ENCODE measurements around the gene MGST1.

The MGST1 gene

DNA sequence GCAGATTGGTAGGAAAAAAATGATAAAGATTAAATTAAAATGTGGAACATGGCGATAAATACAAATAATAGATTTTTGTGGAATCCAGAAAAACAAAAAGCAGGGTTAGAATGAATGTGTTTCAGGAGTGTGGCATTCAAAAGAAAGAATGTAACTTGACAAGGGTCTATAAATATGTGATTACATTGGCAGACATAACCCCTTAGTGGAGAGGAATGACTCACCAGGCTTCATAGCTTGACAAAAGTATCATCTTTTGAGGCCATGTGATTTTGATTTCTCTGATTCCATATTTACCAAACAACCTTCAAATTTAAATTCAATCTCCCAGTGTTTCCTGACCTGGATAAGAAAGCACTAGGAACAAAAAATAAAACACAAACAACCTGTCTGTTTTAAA, 24.4 kb upstream of the MGST1 start:
- H3K27ac ChIP-seq, result no peak overlapping the region
- TF ChIP-seq, protein P1, sequence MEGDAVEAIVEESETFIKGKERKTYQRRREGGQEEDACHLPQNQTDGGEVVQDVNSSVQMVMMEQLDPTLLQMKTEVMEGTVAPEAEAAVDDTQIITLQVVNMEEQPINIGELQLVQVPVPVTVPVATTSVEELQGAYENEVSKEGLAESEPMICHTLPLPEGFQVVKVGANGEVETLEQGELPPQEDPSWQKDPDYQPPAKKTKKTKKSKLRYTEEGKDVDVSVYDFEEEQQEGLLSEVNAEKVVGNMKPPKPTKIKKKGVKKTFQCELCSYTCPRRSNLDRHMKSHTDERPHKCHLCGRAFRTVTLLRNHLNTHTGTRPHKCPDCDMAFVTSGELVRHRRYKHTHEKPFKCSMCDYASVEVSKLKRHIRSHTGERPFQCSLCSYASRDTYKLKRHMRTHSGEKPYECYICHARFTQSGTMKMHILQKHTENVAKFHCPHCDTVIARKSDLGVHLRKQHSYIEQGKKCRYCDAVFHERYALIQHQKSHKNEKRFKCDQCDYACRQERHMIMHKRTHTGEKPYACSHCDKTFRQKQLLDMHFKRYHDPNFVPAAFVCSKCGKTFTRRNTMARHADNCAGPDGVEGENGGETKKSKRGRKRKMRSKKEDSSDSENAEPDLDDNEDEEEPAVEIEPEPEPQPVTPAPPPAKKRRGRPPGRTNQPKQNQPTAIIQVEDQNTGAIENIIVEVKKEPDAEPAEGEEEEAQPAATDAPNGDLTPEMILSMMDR (IDR thresholded peaks at IDR 0.05), result no peak
- TF ChIP-seq ZFX (IDR thresholded peaks at IDR 0.05; ENCODE audit: borderline replicate concordance), result no peak

DNA sequence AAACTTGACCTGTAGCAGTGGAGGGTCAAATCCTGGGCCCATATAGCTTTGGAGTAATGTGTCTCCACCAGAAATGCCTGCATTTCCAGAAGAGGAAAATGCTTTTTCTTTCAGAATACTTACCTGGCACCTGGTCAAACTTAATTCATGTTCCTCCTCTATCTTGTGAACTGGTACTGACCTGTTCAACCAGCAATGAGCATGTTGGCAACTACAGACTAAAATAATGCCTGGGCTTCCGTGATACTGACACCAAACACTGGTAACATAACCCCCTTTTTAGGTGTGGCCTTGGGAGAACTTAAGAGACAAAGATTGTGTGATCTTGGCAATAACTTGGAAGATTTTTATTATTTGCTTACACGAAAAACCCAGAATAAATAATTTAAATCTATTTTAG, 23.8 kb upstream of the MGST1 start:
- H3K27ac ChIP-seq, result no peak overlapping the region
- TF ChIP-seq, protein P1 (IDR thresholded peaks at IDR 0.05), result no peak
- no peak for TF ChIP-seq ZFX (IDR thresholded peaks at IDR 0.05; ENCODE audit: borderline replicate concordance)

DNA sequence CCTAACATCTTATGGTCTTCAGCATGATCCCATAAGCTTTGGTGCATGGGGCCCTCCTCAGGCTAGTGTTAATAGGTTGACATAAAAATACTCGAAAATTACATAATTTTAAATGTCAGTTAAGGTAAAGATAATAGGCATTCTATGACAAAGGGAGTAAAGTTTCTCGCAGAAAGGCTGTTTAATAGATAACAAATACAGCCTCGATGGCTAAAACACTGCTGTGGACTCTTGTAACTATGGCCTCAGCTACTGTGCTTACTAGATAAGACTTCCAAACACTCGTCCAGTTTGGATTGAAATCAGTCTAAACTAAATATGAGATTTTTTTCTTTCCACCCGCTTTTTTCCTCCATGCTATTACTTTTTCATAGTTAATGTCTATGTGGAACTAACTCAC, 23.2 kb upstream of the MGST1 start:
- TF ChIP-seq ZFX (IDR thresholded peaks at IDR 0.05; ENCODE audit: borderline replicate concordance), result no peak
- TF ChIP-seq, protein P1 (IDR thresholded peaks at IDR 0.05), result no peak
- H3K27ac ChIP-seq, result no peak overlapping the region

DNA sequence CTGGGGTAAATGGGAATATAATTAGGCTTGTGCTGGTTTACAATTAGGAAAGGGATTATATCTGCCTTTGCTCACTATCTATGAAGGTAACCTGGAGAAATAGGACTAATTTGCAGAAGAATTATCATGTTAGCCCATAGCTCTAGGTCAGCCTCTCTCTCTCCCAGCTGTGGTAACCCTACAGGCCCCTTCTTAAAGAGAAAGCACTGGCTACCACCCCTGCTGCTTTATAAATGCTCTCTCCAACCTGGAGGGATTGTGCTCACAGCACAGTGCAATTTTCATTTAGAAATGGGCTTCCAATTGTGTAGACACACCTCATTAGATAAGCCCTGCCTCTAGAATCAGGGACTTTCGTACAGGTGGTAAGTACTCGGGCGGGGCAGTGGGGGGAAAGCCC, 22.7 kb upstream of the MGST1 start:
- TF ChIP-seq ZFX (IDR thresholded peaks at IDR 0.05; ENCODE audit: borderline replicate concordance), result no peak
- TF ChIP-seq, protein P1 (IDR thresholded peaks at IDR 0.05), result no peak
- H3K27ac ChIP-seq, result no peak overlapping the region

DNA sequence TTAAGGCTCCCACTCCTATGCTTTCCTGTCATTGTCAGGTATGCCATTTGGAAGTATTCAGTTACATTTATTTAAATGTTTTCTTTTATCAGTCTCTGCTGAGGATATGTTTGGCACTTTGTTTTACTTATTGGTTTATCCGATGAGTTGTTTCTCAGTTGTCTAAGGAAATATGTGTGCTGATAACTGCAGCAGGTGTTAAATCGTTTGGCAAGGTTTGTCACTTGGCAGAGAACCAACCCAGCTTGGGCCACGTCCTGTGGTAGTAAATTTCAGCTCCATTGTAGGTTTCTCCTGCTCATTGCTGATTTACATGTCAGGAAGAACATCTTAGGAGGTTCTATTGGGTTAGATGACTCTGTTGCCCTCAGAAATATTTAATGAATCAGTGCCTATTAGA, 22.0 kb upstream of the MGST1 start:
- H3K27ac ChIP-seq, result no peak overlapping the region
- TF ChIP-seq, protein P1 (IDR thresholded peaks at IDR 0.05), result no peak
- no peak for TF ChIP-seq ZFX (IDR thresholded peaks at IDR 0.05; ENCODE audit: borderline replicate concordance)

DNA sequence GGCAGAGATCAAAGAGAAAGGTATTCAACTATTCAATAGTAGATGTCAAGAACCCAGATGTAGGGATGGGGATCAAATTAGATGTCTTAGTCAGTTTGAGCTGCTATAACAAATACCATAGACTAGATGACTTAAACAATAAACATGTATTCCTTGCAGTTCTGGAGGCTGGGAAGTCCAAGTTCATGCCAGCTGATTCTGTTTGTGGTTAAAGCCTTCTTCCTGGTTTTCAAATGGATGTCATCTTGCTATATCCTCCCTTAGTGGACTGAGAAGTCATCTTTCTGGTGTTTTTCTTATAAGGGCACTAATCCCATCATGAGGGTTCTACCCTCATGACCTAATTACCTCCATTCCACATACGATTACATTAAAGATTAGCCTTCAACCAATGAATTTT, 19.5 kb upstream of the MGST1 start:
- TF ChIP-seq, protein P1 (IDR thresholded peaks at IDR 0.05), result no peak
- no peak for TF ChIP-seq ZFX (IDR thresholded peaks at IDR 0.05; ENCODE audit: borderline replicate concordance)
- H3K27ac ChIP-seq, result no peak overlapping the region

DNA sequence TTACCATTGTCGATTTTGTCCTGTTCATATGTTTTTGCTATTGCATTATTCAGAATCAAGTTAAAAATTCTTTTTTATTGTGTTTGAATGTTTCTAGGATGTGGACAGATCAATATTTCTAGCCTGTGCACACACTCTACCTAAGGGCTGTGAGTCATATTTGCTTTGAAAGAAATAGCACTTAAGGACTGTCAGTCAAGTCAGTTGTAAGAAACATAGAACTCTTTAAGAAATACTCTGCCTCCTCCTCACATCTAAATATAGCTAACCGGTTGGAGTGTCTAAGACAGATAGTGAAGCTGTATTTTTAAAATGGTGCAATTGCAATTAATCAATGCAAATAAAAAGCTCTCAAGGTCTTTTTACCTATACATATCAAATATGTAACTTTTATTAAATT, 17.9 kb upstream of the MGST1 start:
- TF ChIP-seq, protein P1 (IDR thresholded peaks at IDR 0.05), result no peak
- TF ChIP-seq ZFX (IDR thresholded peaks at IDR 0.05; ENCODE audit: borderline replicate concordance), result no peak
- peak overlapping the region; percentile 58 for H3K27ac ChIP-seq

All from 22Rv1 (cell line).